Endothelial cell of umbilical vein (primary cell): Measurements from ENCODE around the gene RUVBL1. TPM values are rescaled to one million over a fixed set of nuclear protein-coding genes. Genes with fewer than 3 reads are reported as not detected.

Experiments used
- BruUV-seq: library from RNA; stranded (reverse); fragments of 400-500 nt; replicated peaks from 2 replicates; lab custom pipeline; 2021; lab: Mats Ljungman, UMichigan
- CTCF ChIA-PET: fragments of 300-600, 350-600 bp; sonication (Branson Sonifier 250); formaldehyde crosslinking; loops from one replicate; lab custom pipeline; 2021; ENCODE audit warnings: antibody characterized with exemption, inconsistent platforms; lab: Charles Lee
- POLR2A ChIA-PET: fragments of 300-600, 350-600 bp; sonication (Branson Sonifier 250); formaldehyde crosslinking; loops from one replicate; lab custom pipeline; 2021; ENCODE audit warnings: antibody characterized with exemption, inconsistent platforms; lab: Charles Lee
- DNase-seq: peaks from one replicate; pipeline ENCODE4 v3.0.0-alpha.2; 2011; ENCODE audit warnings: low read depth, low spot score
- FAIRE-seq: peaks from 2 replicates; lab custom pipeline; 2011; peaks lifted over from hg19 to GRCh38; lab: Jason Lieb, UNC
- H2AFZ ChIP-seq: 2 replicates; pipeline ENCODE4 v1.6.0; 2012; ENCODE audit warnings: low read depth, low read length, control low read depth, inconsistent platforms
- H3K27ac ChIP-seq: 2 replicates; pipeline ENCODE4 v1.5.1; 2011; ENCODE audit warnings: low read depth, mild to moderate bottlenecking, control low read depth, low read length, moderate library complexity; ENCODE audit not compliant: insufficient read depth
- H3K27me3 ChIP-seq, 2 experiments: 2 replicates each; pipeline versions ENCODE4 v1.6.0 to v1.6.1; 2011; ENCODE audit warnings: low read length in 2 of 2, mixed read lengths in 1 of 2; ENCODE audit not compliant: control insufficient read depth in 2 of 2, insufficient read depth in 2 of 2
- H3K36me3 ChIP-seq, 2 experiments: 2 replicates in 1 of 2; 3 replicates in 1 of 2; pipeline ENCODE4 v1.5.1; 2011; ENCODE audit warnings: low read length in 2 of 2, mild to moderate bottlenecking in 1 of 2, moderate library complexity in 1 of 2; ENCODE audit not compliant: control insufficient read depth in 2 of 2, insufficient read depth in 2 of 2; ENCODE audit errors: extremely low read depth in 1 of 2
- H3K4me1 ChIP-seq: 3 replicates; pipeline ENCODE4 v1.5.1; 2011; ENCODE audit warnings: mild to moderate bottlenecking, low read length; ENCODE audit not compliant: control insufficient read depth, insufficient read depth; ENCODE audit errors: extremely low read depth
- H3K4me2 ChIP-seq: 2 replicates; pipeline ENCODE4 v1.6.1; 2011; ENCODE audit warnings: low read length, control low read depth, mixed read lengths; ENCODE audit not compliant: insufficient read depth
- H3K4me3 ChIP-seq, 3 experiments: fragments of 200-600 bp in 1 of 3; sonication (generic), shearing (Covaris generic) in 1 of 3; replicated peaks in 1 of 3; 2 replicates each; pipeline ENCODE4 v1.5.1; 2011 to 2016; ENCODE audit warnings: control low read depth in 3 of 3, low read length in 3 of 3, mild to moderate bottlenecking in 2 of 3, inconsistent platforms in 1 of 3, low read depth in 1 of 3, moderate library complexity in 1 of 3; ENCODE audit not compliant: insufficient read depth in 1 of 3
- H3K79me2 ChIP-seq: 2 replicates; pipeline ENCODE4 v1.6.0; 2012; ENCODE audit warnings: low read length, inconsistent platforms; ENCODE audit not compliant: control insufficient read depth, insufficient read depth
- H3K9ac ChIP-seq: replicated peaks from 2 replicates; pipeline ENCODE3; 2011; ENCODE audit warnings: low read length, control low read depth; ENCODE audit not compliant: insufficient read depth; ENCODE audit errors: extremely low read depth
- H3K9me1 ChIP-seq: replicated peaks from 3 replicates; pipeline ENCODE4 v1.6.0; 2011; ENCODE audit warnings: mild to moderate bottlenecking, low read length; ENCODE audit not compliant: control insufficient read depth, insufficient read depth; ENCODE audit errors: extremely low read depth
- H3K9me3 ChIP-seq: replicated peaks from 2 replicates; pipeline ENCODE4 v1.5.1; 2012; ENCODE audit warnings: low read length, inconsistent platforms; ENCODE audit not compliant: control insufficient read depth, insufficient read depth
- H4K20me1 ChIP-seq: replicated peaks from 2 replicates; pipeline ENCODE3; 2011; ENCODE audit warnings: mild to moderate bottlenecking, low read length; ENCODE audit not compliant: control insufficient read depth, insufficient read depth; ENCODE audit errors: extremely low read depth
- CTCF ChIP-seq, 2 donors: IDR thresholded peaks; 1 replicate in 1 of 2; 2 replicates in 1 of 2; pipeline ENCODE4 v1.5.1; 2011; ENCODE audit warnings: low read length in 2 of 2, mild to moderate bottlenecking in 2 of 2, moderate library complexity in 2 of 2, control low read depth in 1 of 2, inconsistent platforms in 1 of 2, low read depth in 1 of 2; ENCODE audit not compliant: insufficient read depth in 1 of 2; ENCODE audit errors: extremely low read depth in 1 of 2
- EZH2 ChIP-seq: IDR thresholded peaks from 2 replicates; pipeline ENCODE4 v1.6.1; 2012; ENCODE audit warnings: borderline replicate concordance, low read depth, mild to moderate bottlenecking, moderate library complexity, low read length, inconsistent platforms; ENCODE audit not compliant: severe bottlenecking
- FOS ChIP-seq: IDR thresholded peaks from 2 replicates; pipeline ENCODE4 v1.6.1; 2011; ENCODE audit warnings: mild to moderate bottlenecking, low read length, moderate library complexity, borderline replicate concordance; ENCODE audit not compliant: insufficient read depth
- GATA2 ChIP-seq: IDR thresholded peaks from 2 replicates; pipeline ENCODE4 v1.7.0; 2011; ENCODE audit warnings: low read depth, mild to moderate bottlenecking, moderate library complexity, mixed read lengths, low read length; ENCODE audit not compliant: insufficient read length, insufficient read depth
- JUN ChIP-seq: IDR thresholded peaks from 2 replicates; pipeline ENCODE4 v1.6.1; 2011; ENCODE audit warnings: borderline replicate concordance, low read depth; ENCODE audit not compliant: insufficient read length, insufficient read depth
- MAX ChIP-seq: IDR thresholded peaks from 2 replicates; pipeline ENCODE4 v1.6.1; 2011; ENCODE audit not compliant: insufficient read depth, insufficient read length
- MYC ChIP-seq: IDR thresholded peaks from one replicate; pipeline ENCODE4 v1.6.1; 2011; ENCODE audit warnings: mild to moderate bottlenecking, low read depth, low read length
- POLR2A ChIP-seq: IDR thresholded peaks from 2 replicates; pipeline ENCODE4 v1.6.1; 2012; ENCODE audit warnings: low read depth, mild to moderate bottlenecking, control low read depth, low read length
- POLR2AphosphoS5 ChIP-seq: IDR thresholded peaks from 2 replicates; pipeline ENCODE4 v1.6.1; 2012; ENCODE audit warnings: low read depth, mild to moderate bottlenecking, control low read depth, low read length, moderate library complexity; ENCODE audit not compliant: insufficient read depth
- dilution Hi-C: fragments of 300-500 bp; cut with MboI; formaldehyde crosslinking; loops from one replicate; pipeline ENCODE4 v1.15.0; 2019; ENCODE audit warnings: low sequenced_read_pairs; ENCODE audit not compliant: extremely low pct_ligation_motif_present
- intact Hi-C: fragments of 100-400 bp; cut with micrococcal nuclease; formaldehyde crosslinking; loops from one replicate; pipeline ENCODE4 v1.10.0; 2022
- polyA plus RNA-seq, 4 experiments: library from polyadenylated mRNA; depleted of rRNA in 3 of 4; stranded (reverse) in 3 of 4; unstranded in 1 of 4; fragments of >200 nt; gene quantifications; 2 replicates each; pipeline versions ENCODE4 v1.2.1 to v1.2.3, GENCODE V29; 2011 to 2012; ENCODE audit warnings: missing spikeins in 1 of 4
- total RNA-seq: library from RNA; stranded (reverse); gene quantifications from 2 replicates; pipeline ENCODE4 v1.2.3, GENCODE V29; 2021

RUVBL1 gene
- total and polyA plus RNA-seq, 2 donors (not counting 3 experiments of a cell fraction or from before 2014, with no cell fraction given) = 52.5 to 58.5 TPM

DNA sequence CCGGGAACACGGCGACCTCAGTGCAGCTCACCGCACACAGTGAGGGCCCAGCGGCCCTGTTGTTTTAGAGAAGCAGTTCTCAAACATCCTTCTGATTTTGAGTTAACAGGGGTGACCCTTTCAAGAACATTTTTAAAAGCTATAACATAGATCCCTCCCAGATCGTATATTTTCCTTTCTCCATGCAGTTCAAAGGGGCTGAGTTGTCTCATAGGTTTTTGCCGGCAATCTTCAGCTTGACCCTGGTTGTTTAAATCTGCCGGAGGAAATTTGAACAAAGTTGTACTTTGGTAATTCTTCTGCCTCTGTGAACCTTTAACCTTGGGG lies 44.0 kb upstream of the RUVBL1 start:
- Histone ChIP-seq H3K27me3 (no peaks in the 10 kb centered on the region), H4K20me1 (no peaks in the 10 kb centered on the region), H3K9ac (no peak overlapping the region), H3K4me1 (no peaks in the 10 kb centered on the region), H3K36me3 (no peaks in the 10 kb centered on the region), H3K4me3 (no peak overlapping the region), H3K9me1 (no peaks in the 10 kb centered on the region), H3K9me3 (no peaks in the 10 kb centered on the region), H3K4me2 (no peak overlapping the region), H2AFZ (no peak overlapping the region), H3K79me2 (no peaks in the 10 kb centered on the region), H3K27ac (no peak overlapping the region)
- DNase-seq = no peak
- ChIA-PET POLR2A (no interaction called here), CTCF (interaction anchor here (1.1 to 1.8 kb wide), 2 partner anchors 58 to 441 kb away, joined by 3 to 9 read pairs; no protein-coding TSS in a partner anchor)
- TF ChIP-seq FOS = no peak
- TF ChIP-seq EZH2 = no peak
- no peak for TF ChIP-seq MYC
- no peak for TF ChIP-seq CTCF (IDR thresholded peaks at IDR 0.05; ENCODE audit: extremely low read depth in 1 of 2, insufficient read depth in 1 of 2, low read depth in 1 of 2, low read length in 2 of 2)
- TF ChIP-seq POLR2AphosphoS5 = no peak
- TF ChIP-seq MAX = no peak
- TF ChIP-seq GATA2 = no peak
- TF ChIP-seq POLR2A = no peak
- TF ChIP-seq JUN = no peak
- intact Hi-C loops (no loop called here), dilution Hi-C loops (no loop called here)
- no TSS peak for BruUV-seq
- no peak for FAIRE-seq
